IMR-90 (cell line): ENCODE measurements around the gene FHIP1A. TPM values are rescaled to one million over a fixed set of nuclear protein-coding genes. Genes with fewer than 3 reads are reported as not detected.

ENCODE experiments used
- polyA plus RNA-seq, 3 experiments: library from polyadenylated mRNA; depleted of rRNA; stranded (reverse); fragments of >200 nt; gene quantifications; 2 replicates each; pipeline ENCODE4 v1.2.3, GENCODE V29; 2012; ENCODE audit warnings: low replicate concordance in 1 of 3
- total RNA-seq: library from RNA; depleted of rRNA; stranded (reverse); fragments of >200 nt; gene quantifications from 2 replicates; pipeline ENCODE4 v1.2.3, GENCODE V29; 2012; rRNA removed

The FHIP1A gene
- total and polyA plus RNA-seq, 2 of the 4 experiments (the other 2 are of a cell fraction): 0.02 to 0.18 TPM

Other genes with a start within 250 kb of the FHIP1A start
- gene PRSS48, start 132.0 kb upstream of the FHIP1A start, total RNA-seq: not detected in 2 replicates
- gene PRSS48, start 132.0 kb upstream of the FHIP1A start, polyA plus RNA-seq (2012; rRNA removed): not detected in 2 replicates
- 27.2 and 29.7 TPM in 2 replicates for gene SH3D19, start 83.6 kb upstream of the FHIP1A start, total RNA-seq
- 12.5 and 14.4 TPM in 2 replicates for gene SH3D19, start 83.6 kb upstream of the FHIP1A start, polyA plus RNA-seq (2012; rRNA removed)